Loucy (cell line): ENCODE measurements around the gene PGM3.

ENCODE experiments used
- H2AFZ ChIP-seq: fragments of 200-600 bp; sonication (generic); 2 replicates; pipeline ENCODE4 v1.6.0; 2016; ENCODE audit warnings: antibody characterized with exemption, mild to moderate bottlenecking, low read length, moderate library complexity
- H3F3A ChIP-seq: fragments of 200-600 bp; 2 replicates; pipeline ENCODE4 v1.6.0; 2016; ENCODE audit warnings: antibody characterized with exemption, low read depth, mild to moderate bottlenecking
- H3K27me3 ChIP-seq: fragments of 200-600 bp; sonication (generic); 2 replicates; pipeline ENCODE4 v1.6.1; 2014; ENCODE audit warnings: low read length, mild to moderate bottlenecking; ENCODE audit not compliant: insufficient read depth, poor library complexity, severe bottlenecking
- H3K36me3 ChIP-seq: fragments of 200-600 bp; sonication (generic); 2 replicates; pipeline ENCODE4 v1.6.1; 2016; ENCODE audit warnings: low read length; ENCODE audit not compliant: insufficient read depth
- H3K4me1 ChIP-seq: fragments of 200-600 bp; sonication (generic); 2 replicates; pipeline ENCODE4 v1.5.1; 2014; ENCODE audit warnings: low read length, mild to moderate bottlenecking; ENCODE audit not compliant: insufficient read depth, poor library complexity, severe bottlenecking
- H3K4me2 ChIP-seq: fragments of 200-600 bp; sonication (generic); 2 replicates; pipeline ENCODE4 v1.6.0; 2014; ENCODE audit warnings: antibody characterized with exemption, low read length, low read depth, mild to moderate bottlenecking; ENCODE audit not compliant: poor library complexity, severe bottlenecking
- H3K4me3 ChIP-seq: fragments of 200-600 bp; sonication (generic); 2 replicates; pipeline ENCODE4 v1.5.1; 2014; ENCODE audit warnings: low read length, mild to moderate bottlenecking, mixed read lengths; ENCODE audit not compliant: poor library complexity, severe bottlenecking
- H3K79me2 ChIP-seq: fragments of 200-600 bp; sonication (generic); 2 replicates; pipeline ENCODE4 v1.6.1; 2014; ENCODE audit warnings: low read length; ENCODE audit not compliant: insufficient read depth
- H3K9ac ChIP-seq: fragments of 200-600 bp; sonication (generic); 2 replicates; pipeline ENCODE4 v1.6.0; 2014; ENCODE audit warnings: mild to moderate bottlenecking, low read depth, low read length, moderate library complexity; ENCODE audit not compliant: poor library complexity, severe bottlenecking
- H3K9me2 ChIP-seq: fragments of 200-600 bp; sonication (generic); replicated peaks from 2 replicates; pipeline ENCODE4 v1.6.1; 2016; ENCODE audit warnings: low read depth, low read length, mixed read lengths
- H3K9me3 ChIP-seq: fragments of 200-600 bp; sonication (generic); 2 replicates; pipeline ENCODE4 v1.6.1; 2014; ENCODE audit warnings: mild to moderate bottlenecking, antibody characterized with exemption, low read length, low read depth; ENCODE audit not compliant: insufficient read depth
- H4K20me1 ChIP-seq: fragments of 200-600 bp; sonication (generic); 2 replicates; pipeline ENCODE4 v1.6.0; 2014; ENCODE audit warnings: antibody characterized with exemption, low read length, mild to moderate bottlenecking; ENCODE audit not compliant: insufficient read depth, poor library complexity, severe bottlenecking
- EZH2phosphoT487 ChIP-seq: fragments of 200-600 bp; IDR thresholded peaks from 2 replicates; pipeline ENCODE4 v1.6.1; 2018; ENCODE audit warnings: antibody characterized with exemption, mild to moderate bottlenecking, moderate library complexity, borderline replicate concordance
- TF ChIP-seq, protein P1 (sequence below): fragments of 200-600 bp; sonication (generic); conservative IDR thresholded peaks from 2 replicates; pipeline ENCODE4 v1.5.1; 2014; ENCODE audit warnings: mild to moderate bottlenecking, antibody characterized with exemption, low read length

PGM3 gene

DNA sequence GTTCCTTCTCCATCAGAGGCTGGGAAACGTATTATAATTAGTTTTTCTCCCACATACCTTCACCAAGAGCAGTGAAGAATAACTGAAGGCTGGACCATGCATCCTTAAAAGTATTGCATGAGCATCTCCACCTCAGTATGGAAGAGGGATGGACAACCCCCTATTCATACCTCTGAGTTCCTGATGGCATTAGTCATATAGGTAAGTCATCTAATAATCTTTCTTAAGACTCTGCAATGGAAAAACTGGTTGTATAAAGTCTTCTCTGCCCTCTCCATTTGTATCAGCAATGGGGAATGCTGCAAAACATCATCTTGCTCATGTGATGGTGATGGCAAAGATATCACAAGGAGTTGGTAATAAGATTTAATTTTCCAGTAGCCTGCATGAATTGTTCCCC lies 24.5 kb downstream of the PGM3 start:
- Histone ChIP-seq H3K9me2 (no peaks in the 10 kb centered on the region), H3K9me3 (no peaks in the 10 kb centered on the region), H3K4me2 (no peak overlapping the region), H3K4me3 (no peak overlapping the region), H3F3A (no peaks in the 10 kb centered on the region), H3K27me3 (no peaks in the 10 kb centered on the region), H2AFZ (no peak overlapping the region), H4K20me1 (no peaks in the 10 kb centered on the region), H3K4me1 (no peaks in the 10 kb centered on the region), H3K9ac (no peak overlapping the region), H3K79me2 (no peaks in the 10 kb centered on the region), H3K36me3 (peaks cover 84% of the 10 kb centered on the region; the same call in 1 of the 2 replicates)
- no peak for TF ChIP-seq EZH2phosphoT487
- TF ChIP-seq, protein P1, sequence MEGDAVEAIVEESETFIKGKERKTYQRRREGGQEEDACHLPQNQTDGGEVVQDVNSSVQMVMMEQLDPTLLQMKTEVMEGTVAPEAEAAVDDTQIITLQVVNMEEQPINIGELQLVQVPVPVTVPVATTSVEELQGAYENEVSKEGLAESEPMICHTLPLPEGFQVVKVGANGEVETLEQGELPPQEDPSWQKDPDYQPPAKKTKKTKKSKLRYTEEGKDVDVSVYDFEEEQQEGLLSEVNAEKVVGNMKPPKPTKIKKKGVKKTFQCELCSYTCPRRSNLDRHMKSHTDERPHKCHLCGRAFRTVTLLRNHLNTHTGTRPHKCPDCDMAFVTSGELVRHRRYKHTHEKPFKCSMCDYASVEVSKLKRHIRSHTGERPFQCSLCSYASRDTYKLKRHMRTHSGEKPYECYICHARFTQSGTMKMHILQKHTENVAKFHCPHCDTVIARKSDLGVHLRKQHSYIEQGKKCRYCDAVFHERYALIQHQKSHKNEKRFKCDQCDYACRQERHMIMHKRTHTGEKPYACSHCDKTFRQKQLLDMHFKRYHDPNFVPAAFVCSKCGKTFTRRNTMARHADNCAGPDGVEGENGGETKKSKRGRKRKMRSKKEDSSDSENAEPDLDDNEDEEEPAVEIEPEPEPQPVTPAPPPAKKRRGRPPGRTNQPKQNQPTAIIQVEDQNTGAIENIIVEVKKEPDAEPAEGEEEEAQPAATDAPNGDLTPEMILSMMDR = no peak

DNA sequence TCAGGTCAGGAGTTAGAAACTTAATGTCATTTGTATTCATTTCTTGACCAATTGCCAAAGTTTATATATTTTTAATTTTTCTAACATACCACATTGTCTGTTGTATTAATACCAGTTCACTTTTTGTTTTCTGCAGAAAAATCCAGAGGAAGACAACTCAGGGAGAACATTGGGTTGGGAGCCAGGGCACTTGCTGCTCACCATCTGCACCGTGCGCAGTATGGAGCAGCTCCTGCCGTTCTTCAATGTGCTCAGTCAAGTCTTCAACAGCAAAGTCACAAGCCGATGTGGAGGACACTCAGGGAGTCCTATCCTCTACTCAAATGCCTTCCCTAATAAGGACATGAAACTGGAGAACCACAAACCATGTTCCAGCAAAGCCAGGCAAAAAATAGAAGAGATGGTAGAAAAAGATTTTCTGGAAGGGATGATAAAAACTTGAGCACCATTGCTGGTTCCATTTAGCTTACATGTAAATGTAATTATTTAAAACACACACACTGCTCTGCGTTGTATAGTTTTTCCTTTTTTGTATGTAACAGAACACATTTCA lies 25.3 kb downstream of the PGM3 start:
- H3F3A ChIP-seq = no peaks in the 10 kb centered on the region
- no peaks in the 10 kb centered on the region for H3K9me3 ChIP-seq
- H3K9me2 ChIP-seq = no peaks in the 10 kb centered on the region
- no peak overlapping the region for H3K4me2 ChIP-seq
- no peak overlapping the region for H3K9ac ChIP-seq
- TF ChIP-seq EZH2phosphoT487 = no peak
- TF ChIP-seq, protein P1 = no peak
- no peaks in the 10 kb centered on the region for H3K4me1 ChIP-seq
- peaks cover 77% of the 10 kb centered on the region; the same call in 1 of the 2 replicates for H3K36me3 ChIP-seq
- no peak overlapping the region for H2AFZ ChIP-seq
- H3K27me3 ChIP-seq = no peaks in the 10 kb centered on the region
- H3K79me2 ChIP-seq = no peaks in the 10 kb centered on the region
- H3K4me3 ChIP-seq = no peak overlapping the region
- H4K20me1 ChIP-seq = no peaks in the 10 kb centered on the region

DNA sequence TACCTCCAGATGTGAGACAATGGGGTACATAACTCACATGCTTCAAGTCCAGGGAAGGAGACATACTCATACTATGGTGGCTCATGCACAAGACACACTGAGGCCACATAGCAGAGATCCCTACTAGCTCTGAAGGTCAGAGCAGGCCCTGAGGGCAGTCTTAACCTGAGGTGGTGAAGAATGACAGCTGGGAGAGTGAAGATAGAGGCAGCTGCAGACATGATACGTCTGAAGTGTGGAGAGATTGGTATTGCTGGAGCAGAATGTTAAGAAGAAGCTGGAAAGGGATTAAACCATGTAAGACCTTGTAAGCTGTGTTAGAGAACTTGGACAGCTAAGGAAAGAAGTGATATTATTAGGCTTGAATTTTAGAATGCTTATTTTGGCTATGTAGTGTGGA lies 32.9 kb downstream of the PGM3 start:
- no peaks in the 10 kb centered on the region for H3K4me1 ChIP-seq
- no peak overlapping the region for H3K4me3 ChIP-seq
- no peak overlapping the region for H3K4me2 ChIP-seq
- TF ChIP-seq, protein P1 = no peak
- no peak for TF ChIP-seq EZH2phosphoT487
- no peaks in the 10 kb centered on the region for H3K27me3 ChIP-seq
- H3K36me3 ChIP-seq = peaks cover 16% of the 10 kb centered on the region; the same call in 1 of the 2 replicates
- H3K9me3 ChIP-seq = no peaks in the 10 kb centered on the region
- no peak overlapping the region for H2AFZ ChIP-seq
- no peak overlapping the region for H3K9ac ChIP-seq
- H3K79me2 ChIP-seq = no peaks in the 10 kb centered on the region
- H4K20me1 ChIP-seq = no peaks in the 10 kb centered on the region
- H3K9me2 ChIP-seq = no peaks in the 10 kb centered on the region
- no peaks in the 10 kb centered on the region for H3F3A ChIP-seq
